C4-2B (cell line): Measurements from ENCODE around the gene PCSK5.

ENCODE experiments used
- ZFX ChIP-seq: fragments of 450-650 bp; IDR thresholded peaks from 2 replicates; pipeline ENCODE4 v1.6.1; 2017
- TF ChIP-seq, protein P1 (sequence below): fragments of 450-650 bp; conservative IDR thresholded peaks from 2 replicates; pipeline ENCODE4 v1.5.1; 2017; ENCODE audit warnings: mild to moderate bottlenecking

DNA sequence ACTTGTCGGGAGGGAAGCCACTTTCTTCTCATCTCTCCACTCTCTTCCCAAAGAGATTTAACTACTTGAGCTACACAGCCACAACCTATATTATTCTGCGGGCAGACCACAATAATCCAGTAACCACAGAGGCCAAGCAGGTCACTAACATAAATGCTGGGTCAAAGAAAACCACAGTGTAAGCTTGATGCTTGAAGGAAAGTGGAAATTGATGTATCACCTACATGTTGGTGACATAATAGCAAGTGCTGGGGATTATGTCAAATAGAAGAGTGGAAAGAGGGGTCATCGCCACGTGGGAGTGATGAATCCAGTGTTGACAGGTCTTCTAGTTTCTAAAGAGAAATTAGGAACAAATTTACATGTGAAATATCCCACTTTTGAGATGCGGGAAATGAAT, 462.8 kb downstream of the PCSK5 start:
- TF ChIP-seq, protein P1, sequence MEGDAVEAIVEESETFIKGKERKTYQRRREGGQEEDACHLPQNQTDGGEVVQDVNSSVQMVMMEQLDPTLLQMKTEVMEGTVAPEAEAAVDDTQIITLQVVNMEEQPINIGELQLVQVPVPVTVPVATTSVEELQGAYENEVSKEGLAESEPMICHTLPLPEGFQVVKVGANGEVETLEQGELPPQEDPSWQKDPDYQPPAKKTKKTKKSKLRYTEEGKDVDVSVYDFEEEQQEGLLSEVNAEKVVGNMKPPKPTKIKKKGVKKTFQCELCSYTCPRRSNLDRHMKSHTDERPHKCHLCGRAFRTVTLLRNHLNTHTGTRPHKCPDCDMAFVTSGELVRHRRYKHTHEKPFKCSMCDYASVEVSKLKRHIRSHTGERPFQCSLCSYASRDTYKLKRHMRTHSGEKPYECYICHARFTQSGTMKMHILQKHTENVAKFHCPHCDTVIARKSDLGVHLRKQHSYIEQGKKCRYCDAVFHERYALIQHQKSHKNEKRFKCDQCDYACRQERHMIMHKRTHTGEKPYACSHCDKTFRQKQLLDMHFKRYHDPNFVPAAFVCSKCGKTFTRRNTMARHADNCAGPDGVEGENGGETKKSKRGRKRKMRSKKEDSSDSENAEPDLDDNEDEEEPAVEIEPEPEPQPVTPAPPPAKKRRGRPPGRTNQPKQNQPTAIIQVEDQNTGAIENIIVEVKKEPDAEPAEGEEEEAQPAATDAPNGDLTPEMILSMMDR, result no peak
- TF ChIP-seq ZFX, result no peak
